K562 (cell line): Measurements from ENCODE around the gene IPO7. TPM values are rescaled to one million over a fixed set of nuclear protein-coding genes. Genes with fewer than 3 reads are reported as not detected.

Source experiments
- ATAC-seq: fragments of 200-7000 bp; cut with Tn5 transposase; 3 replicates; pipeline ENCODE4 v1.9.1; 2020; ENCODE audit warnings: moderate library complexity
- BruUV-seq: library from RNA; stranded (reverse); fragments of 400-500 nt; replicated peaks from 2 replicates; lab custom pipeline; 2021; lab: Mats Ljungman, UMichigan
- CTCF ChIA-PET: fragments of 300-600 bp; formaldehyde crosslinking; extraction: SDS; loops from one replicate; lab custom pipeline; 2021; ENCODE audit warnings: low intra/inter-chr PET ratio; lab: Yijun Ruan, JAX
- POLR2A ChIA-PET: fragments of 300-600, 350-650 bp; sonication (Branson Sonifier 250); formaldehyde crosslinking; extraction: SDS; loops from one replicate; lab custom pipeline; 2021; ENCODE audit warnings: antibody characterized with exemption, inconsistent platforms; lab: Yijun Ruan, JAX
- DNase-seq, 4 experiments: peaks; one replicate each; pipeline versions ENCODE4 v3.0.0 to v3.0.0-alpha.2; 2011 to 2018; ENCODE audit warnings: low spot score in 3 of 4, mixed read lengths in 3 of 4; ENCODE audit errors: extremely low read depth in 1 of 4
- FAIRE-seq: peaks from 2 replicates; lab custom pipeline; 2011; peaks lifted over from hg19 to GRCh38; lab: Jason Lieb, UNC
- H2AFZ ChIP-seq: 2 replicates; pipeline ENCODE4 v1.6.0; 2011; ENCODE audit warnings: low read depth, low read length, control low read depth, inconsistent platforms
- H3K27ac ChIP-seq: fragments of 200-600 bp; 3 replicates; pipeline ENCODE4 v1.8.0; 2011; ENCODE audit warnings: low read depth, mild to moderate bottlenecking, control low read depth, inconsistent platforms, low read length, moderate library complexity, mixed read lengths; ENCODE audit errors: extremely low read depth
- H3K27me3 ChIP-seq, 2 experiments: fragments of 300-600 bp in 1 of 2; 2 replicates in 1 of 2; 3 replicates in 1 of 2; pipeline versions ENCODE4 v1.6.0 to v1.8.0; 2011; ENCODE audit warnings: inconsistent platforms in 2 of 2, low read length in 2 of 2, mild to moderate bottlenecking in 1 of 2, mixed read lengths in 1 of 2, moderate library complexity in 1 of 2; ENCODE audit not compliant: control insufficient read depth in 2 of 2, insufficient read depth in 2 of 2
- H3K36me3 ChIP-seq: fragments of 300-600 bp; 3 replicates; pipeline ENCODE4 v1.8.0; 2011; ENCODE audit warnings: mild to moderate bottlenecking, low read length, inconsistent platforms; ENCODE audit not compliant: control insufficient read depth, insufficient read depth
- H3K4me1 ChIP-seq, 2 experiments: fragments of 200-600 bp in 1 of 2; replicated peaks in 1 of 2; 2 replicates in 1 of 2; 3 replicates in 1 of 2; pipeline versions ENCODE4 v1.5.1 to v1.8.0; 2011; ENCODE audit warnings: inconsistent platforms in 2 of 2, low read length in 2 of 2, mild to moderate bottlenecking in 1 of 2, mixed read lengths in 1 of 2, moderate library complexity in 1 of 2; ENCODE audit not compliant: control insufficient read depth in 2 of 2, insufficient read depth in 2 of 2
- H3K4me2 ChIP-seq: 2 replicates; pipeline ENCODE4 v1.6.1; 2011; ENCODE audit warnings: low read length, control low read depth, inconsistent platforms, mixed read lengths; ENCODE audit not compliant: insufficient read depth
- H3K4me3 ChIP-seq: fragments of 200-600 bp; sonication (generic), shearing (Covaris generic); 2 replicates; pipeline ENCODE4 v1.5.1; 2016; ENCODE audit warnings: control low read depth, inconsistent platforms
- H3K79me2 ChIP-seq: fragments of 200-600 bp; 3 replicates; pipeline ENCODE4 v1.8.0; 2011; ENCODE audit warnings: low read length, inconsistent platforms; ENCODE audit not compliant: control insufficient read depth, insufficient read depth
- H3K9ac ChIP-seq, 2 experiments: 2 replicates each; pipeline versions ENCODE4 v1.6.0 to v1.6.1; 2011; ENCODE audit warnings: low read depth in 2 of 2, low read length in 2 of 2, control low read depth in 1 of 2, inconsistent platforms in 1 of 2, mild to moderate bottlenecking in 1 of 2, mixed read lengths in 1 of 2; ENCODE audit not compliant: insufficient read depth in 1 of 2
- H3K9me1 ChIP-seq: one replicate; pipeline ENCODE4 v1.6.0; 2011; ENCODE audit warnings: inconsistent platforms, mild to moderate bottlenecking, low read length, moderate library complexity; ENCODE audit not compliant: control insufficient read depth, insufficient read depth
- H3K9me3 ChIP-seq: replicated peaks from 2 replicates; pipeline ENCODE4 v1.5.1; 2011; ENCODE audit warnings: low read depth, low read length, inconsistent platforms; ENCODE audit not compliant: control insufficient read depth, insufficient read depth
- H4K20me1 ChIP-seq: replicated peaks from 2 replicates; pipeline ENCODE4 v1.6.1; 2011; ENCODE audit warnings: low read length, inconsistent platforms, mixed read lengths; ENCODE audit not compliant: control insufficient read depth, insufficient read depth
- HBP1 ChIP-seq: fragments of 450-650 bp; formaldehyde crosslinking; IDR thresholded peaks from 2 replicates; pipeline ENCODE4 v1.4.0; 2022; ENCODE audit warnings: missing genetic modification characterization
- HMG20A ChIP-seq: fragments of 450-650 bp; formaldehyde crosslinking; conservative IDR thresholded peaks from 2 replicates; pipeline ENCODE4 v1.4.0; 2020; ENCODE audit warnings: mild to moderate bottlenecking, mixed read lengths
- POLR2A ChIP-seq: fragments of 450-650 bp; conservative IDR thresholded peaks from 2 replicates; pipeline ENCODE4 v1.6.1; 2016
- POLR2AphosphoS2 ChIP-seq: IDR thresholded peaks from 2 replicates; pipeline ENCODE4 v1.6.1; 2012; ENCODE audit warnings: low read length, improper control_type of control experiment
- POLR2AphosphoS5 ChIP-seq: IDR thresholded peaks from 2 replicates; pipeline ENCODE4 v1.6.1; 2011; ENCODE audit warnings: mild to moderate bottlenecking, low read depth, low read length, moderate library complexity; ENCODE audit not compliant: control insufficient read depth, insufficient read depth
- POLR2B ChIP-seq: fragments of 450-650 bp; IDR thresholded peaks from 2 replicates; pipeline ENCODE4 v1.6.1; 2018; ENCODE audit warnings: low read depth; ENCODE audit not compliant: partially characterized antibody
- POLR2G ChIP-seq: fragments of 200-400 bp; formaldehyde crosslinking; IDR thresholded peaks from 2 replicates; pipeline ENCODE4 v1.6.1; 2017; ENCODE audit warnings: low read depth, mild to moderate bottlenecking, antibody characterized with exemption, low read length, moderate library complexity
- SUPT5H ChIP-seq: fragments of 450-650 bp; IDR thresholded peaks from 2 replicates; pipeline ENCODE4 v1.6.1; 2016
- TEAD4 ChIP-seq, 2 experiments: sonication (generic) in 1 of 2; formaldehyde crosslinking in 1 of 2; IDR thresholded peaks; 2 replicates each; pipeline versions ENCODE4 v1.6.1 to v1.8.0; 2012 to 2022; ENCODE audit warnings: borderline replicate concordance in 1 of 2, inconsistent platforms in 1 of 2, low read length in 1 of 2, mild to moderate bottlenecking in 1 of 2, missing genetic modification reagents in 1 of 2
- ZC3H4 ChIP-seq: sonication (generic); formaldehyde crosslinking; IDR thresholded peaks from 2 replicates; pipeline ENCODE4 v1.9.0; 2021; ENCODE audit warnings: missing genetic modification reagents, borderline replicate concordance
- ZNF143 ChIP-seq: sonication (generic); formaldehyde crosslinking; IDR thresholded peaks from 2 replicates; pipeline ENCODE4 v1.9.0; 2022; ENCODE audit warnings: mild to moderate bottlenecking, missing genetic modification reagents
- ZNF561 ChIP-seq: fragments of 450-650 bp; formaldehyde crosslinking; conservative IDR thresholded peaks from 2 replicates; pipeline ENCODE4 v1.4.0; 2020; ENCODE audit warnings: mild to moderate bottlenecking, moderate library complexity
- WGBS: fragments of 100-300 bp; shearing (Covaris generic); methylation state at CpG from one replicate; pipeline ENCODE4 v1.1.6; 2016; ENCODE audit warnings: low coverage, mixed read lengths; ENCODE audit not compliant: insufficient coverage; ENCODE audit errors: missing lambda C conversion rate; 5-methylcytosine and 5-hydroxymethylcytosine counted together
- in situ Hi-C: fragments of 300-500 bp; cut with MboI; formaldehyde crosslinking; loops from 4 replicates; pipeline ENCODE4 v1.15.0; 2018; ENCODE audit warnings: inconsistent platforms, mixed read lengths
- intact Hi-C: fragments of 100-400 bp; cut with micrococcal nuclease; formaldehyde crosslinking; loops from 2 replicates; pipeline ENCODE4 v1.14.2; 2022
- polyA plus RNA-seq, 8 experiments: library from polyadenylated mRNA; depleted of rRNA in 4 of 8; stranded (reverse) in 5 of 8; unstranded in 3 of 8; fragments of >200 nt; fragmentation: Nextera tagmentation in 2 of 8; fragmentation: Illumina TruSeq in 1 of 8; extraction: Ambion mirVana in 2 of 8; extraction: Trizol in 1 of 8; gene quantifications; 2 replicates each; pipeline versions ENCODE4 v1.2.1 to v1.2.3, GENCODE V29; 2011 to 2014; ENCODE audit warnings: inconsistent platforms in 1 of 8, missing spikeins in 1 of 8
- total RNA-seq, 7 experiments: library from RNA; depleted of rRNA in 6 of 7; stranded (reverse); fragments of >200 nt in 6 of 7; fragmentation: Illumina TruSeq in 2 of 7; extraction: Trizol in 2 of 7; gene quantifications; 2 replicates each; pipeline versions ENCODE4 v1.2.1 to v1.2.3, GENCODE V29; 2011 to 2021; ENCODE audit warnings: low replicate concordance in 1 of 7

Gene IPO7
- total and polyA plus RNA-seq, 9 of the 15 experiments (the other 6 are each of a cell fraction or from before 2014, with no cell fraction given) = 23.6 to 138 (median 110) TPM

GRCh38 chr11:9446230-9446629 is 61.8 kb downstream of the IPO7 start (continued):
- TF ChIP-seq ZNF561 (CRISPR knock-in tag) = no peak

GRCh38 chr11:9448576-9449352 is 64.3 kb downstream of the IPO7 start:
- Histone ChIP-seq H3K9me3 (no peaks in the 10 kb centered on the region; the same call in 1 of the 2 replicates), H3K9ac (no peak overlapping the region), H3K4me1 (no peaks in the 10 kb centered on the region), H3K4me2 (no peak overlapping the region), H3K27ac (no peak overlapping the region), H3K36me3 (peaks cover 43% of the 10 kb centered on the region; the same call in 1 of the 3 replicates), H3K4me3 (no peak overlapping the region), H3K9me1 (no peaks in the 10 kb centered on the region), H2AFZ (no peak overlapping the region), H3K27me3 (no peaks in the 10 kb centered on the region), H4K20me1 (no peaks in the 10 kb centered on the region), H3K79me2 (no peaks in the 10 kb centered on the region)
- WGBS = 87% methylated on average over 8 of the region's 9 CpGs
- peak; percentile 15; the same call in 1 of the 2 replicates for TF ChIP-seq POLR2AphosphoS5
- no peak for TF ChIP-seq HMG20A (CRISPR knock-in tag)
- 0 out of 2 replicates have a peak, but pooled peaks have one; percentile 21 for TF ChIP-seq POLR2G
- no peak for TF ChIP-seq ZC3H4
- TF ChIP-seq SUPT5H = peak; percentile 59
- no peak; the same call in 1 of the 2 replicates for TF ChIP-seq TEAD4 (IDR thresholded peaks at IDR 0.05; ENCODE audit: low read length)
- no peak for TF ChIP-seq TEAD4 (CRISPR knock-in tag; IDR thresholded peaks at IDR 0.05; ENCODE audit: borderline replicate concordance)
- no peak for TF ChIP-seq HBP1
- TF ChIP-seq POLR2AphosphoS2 = 0 out of 2 replicates have a peak, but pooled peaks have one; percentile 33
- peak; percentile 52 for TF ChIP-seq POLR2B
- TF ChIP-seq ZNF143 (CRISPR knock-in tag) = no peak
- peak; percentile 64 for TF ChIP-seq POLR2A
- no peak for DNase-seq
- peak; percentile 32 for ATAC-seq
- CTCF ChIA-PET = no interaction called here
- POLR2A ChIA-PET = interaction anchor here (0.5 to 4.2 kb wide), 2 partner anchors 11 to 808 kb away, joined by 3 to 45 read pairs; partner anchors contain the start of gene ZNF143
- no peak for FAIRE-seq
- in situ Hi-C loops = no loop called here
- no TSS peak for BruUV-seq
- intact Hi-C loops = loop anchor here (5.0 kb wide), 2 partner anchors 59 to 164 kb away; no protein-coding TSS in a partner anchor
